Measurements from ENCODE around the gene C6orf58.
"Not testable (repeated sequence)": the region's sequence is repeated elsewhere in the genome, so short reads cannot be mapped to it uniquely, and the experiment has no call there.

The C6orf58 gene

DNA sequence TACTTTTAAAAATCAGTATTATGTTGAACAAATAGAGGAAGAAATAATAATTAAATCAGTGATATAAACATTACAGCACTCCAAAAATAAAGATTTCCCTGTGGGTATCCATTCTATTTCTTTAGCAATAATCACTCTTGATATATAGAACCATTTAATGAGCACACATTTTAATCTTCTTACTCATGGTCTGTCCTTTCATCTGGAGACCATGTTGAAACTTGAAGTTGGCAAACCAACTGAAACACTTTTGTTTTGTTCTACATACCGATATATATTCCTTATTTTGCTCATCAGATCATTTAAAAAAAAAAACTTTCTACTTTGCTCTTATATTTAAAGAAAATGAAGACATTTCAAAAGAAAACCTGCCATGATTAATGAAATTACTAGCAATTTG, 13.4 kb downstream of the C6orf58 start:
- H3K4me3 ChIP-seq (ENCODE audit: low read depth, low read length): no peak overlapping the region
- H3K36me3 ChIP-seq (ENCODE audit: insufficient read depth, low read length): no peaks in the 10 kb centered on the region

DNA sequence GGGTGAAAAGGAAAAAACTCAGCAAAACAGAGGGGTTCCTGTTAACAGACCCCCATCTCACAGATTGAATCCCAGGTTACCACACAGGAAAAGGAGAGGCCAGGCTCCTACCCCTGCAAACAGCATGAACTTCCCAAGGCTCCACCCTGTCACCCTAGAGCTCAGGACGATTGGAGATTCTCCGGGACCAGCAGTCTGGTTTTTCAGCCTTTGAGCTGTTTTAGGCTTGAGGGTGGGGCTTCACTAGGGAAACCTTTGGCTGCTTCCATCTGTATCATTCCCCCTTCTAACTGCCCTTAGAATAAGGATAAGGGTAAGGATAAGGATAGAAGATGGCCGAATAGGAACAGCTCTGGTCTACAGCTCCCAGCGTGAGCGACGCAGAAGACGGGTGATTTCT, 16.0 kb downstream of the C6orf58 start:
- Histone ChIP-seq H3K79me2 (ENCODE audit: control insufficient read depth, insufficient read depth, low read length, unreplicated experiment) (no peaks in the 10 kb centered on the region), H3K4me1 (ENCODE audit: control insufficient read depth, insufficient read depth, low read length, unreplicated experiment) (no peaks in the 10 kb centered on the region), H3K4me3 (ENCODE audit: low read depth, low read length) (no peak overlapping the region), H3K27me3 (ENCODE audit: insufficient read depth, low read length) (no peaks in the 10 kb centered on the region), H3K36me3 (ENCODE audit: insufficient read depth, low read length) (no peaks in the 10 kb centered on the region), H3K27ac (ENCODE audit: low read depth, low read length) (no peak overlapping the region), H2AFZ (ENCODE audit: low read length, unreplicated experiment) (no peak overlapping the region)

More for the DNA sequence above, 13.4 kb downstream of the C6orf58 start:
- Histone ChIP-seq H3K4me1 (ENCODE audit: control insufficient read depth, insufficient read depth, low read length, unreplicated experiment) (no peaks in the 10 kb centered on the region), H3K27me3 (ENCODE audit: insufficient read depth, low read length) (no peaks in the 10 kb centered on the region), H2AFZ (ENCODE audit: low read length, unreplicated experiment) (no peak overlapping the region), H3K79me2 (ENCODE audit: control insufficient read depth, insufficient read depth, low read length, unreplicated experiment) (no peaks in the 10 kb centered on the region), H3K27ac (ENCODE audit: low read depth, low read length) (no peak overlapping the region)

DNA sequence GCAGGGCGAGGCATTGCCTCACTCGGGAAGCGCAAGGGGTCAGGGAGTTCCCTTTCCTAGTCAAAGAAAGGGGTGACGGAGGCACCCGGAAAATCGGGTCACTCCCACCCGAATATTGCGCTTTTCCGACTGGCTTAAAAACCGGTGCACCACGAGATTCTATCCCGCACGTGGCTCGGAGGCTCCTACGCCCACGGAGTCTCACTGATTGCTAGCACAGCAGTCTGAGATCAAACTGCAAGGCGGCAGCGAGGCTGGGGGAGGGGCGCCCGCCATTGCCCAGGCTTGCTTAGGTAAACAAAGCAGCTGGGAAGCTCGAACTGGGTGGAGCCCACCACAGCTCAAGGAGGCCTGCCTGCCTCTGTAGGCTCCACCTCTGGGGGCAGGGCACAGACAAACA, 16.5 kb downstream of the C6orf58 start:
- not testable (repeated sequence) for H3K27ac ChIP-seq (ENCODE audit: low read depth, low read length); H2AFZ ChIP-seq (ENCODE audit: low read length, unreplicated experiment); H3K4me3 ChIP-seq (ENCODE audit: low read depth, low read length)

DNA sequence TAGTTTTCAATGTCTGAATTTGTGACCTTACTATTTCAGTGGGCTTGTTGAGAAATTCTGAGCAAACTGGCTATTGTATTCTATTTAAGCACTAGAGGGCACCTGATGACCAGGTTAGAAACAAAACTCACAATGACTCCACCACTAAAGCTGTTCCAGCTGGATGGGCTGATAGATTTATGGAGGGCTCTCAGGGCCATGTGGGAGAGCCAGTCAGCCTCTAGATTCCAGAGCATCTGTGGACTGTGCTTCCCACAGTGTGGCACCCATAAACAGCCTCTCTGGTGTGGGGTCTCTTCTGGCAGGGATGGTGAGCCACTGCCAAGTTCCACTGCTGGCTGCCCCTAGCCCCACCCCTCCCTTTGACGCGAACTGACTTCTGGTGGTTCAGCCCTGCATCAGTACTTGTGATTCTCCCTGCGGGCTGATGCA, 29.2 kb downstream of the C6orf58 start:
- Histone ChIP-seq H3K4me1 (ENCODE audit: control insufficient read depth, insufficient read depth, low read length, unreplicated experiment) (no peaks in the 10 kb centered on the region), H3K36me3 (ENCODE audit: insufficient read depth, low read length) (no peaks in the 10 kb centered on the region), H3K79me2 (ENCODE audit: control insufficient read depth, insufficient read depth, low read length, unreplicated experiment) (no peaks in the 10 kb centered on the region), H3K27ac (ENCODE audit: low read depth, low read length) (no peak overlapping the region), H3K4me3 (ENCODE audit: low read depth, low read length) (no peak overlapping the region), H3K27me3 (ENCODE audit: insufficient read depth, low read length) (no peaks in the 10 kb centered on the region), H2AFZ (ENCODE audit: low read length, unreplicated experiment) (no peak overlapping the region)

More for the DNA sequence above, 16.5 kb downstream of the C6orf58 start:
- not testable (repeated sequence) for H3K79me2 ChIP-seq (ENCODE audit: control insufficient read depth, insufficient read depth, low read length, unreplicated experiment); H3K36me3 ChIP-seq (ENCODE audit: insufficient read depth, low read length); H3K4me1 ChIP-seq (ENCODE audit: control insufficient read depth, insufficient read depth, low read length, unreplicated experiment); H3K27me3 ChIP-seq (ENCODE audit: insufficient read depth, low read length)

DNA sequence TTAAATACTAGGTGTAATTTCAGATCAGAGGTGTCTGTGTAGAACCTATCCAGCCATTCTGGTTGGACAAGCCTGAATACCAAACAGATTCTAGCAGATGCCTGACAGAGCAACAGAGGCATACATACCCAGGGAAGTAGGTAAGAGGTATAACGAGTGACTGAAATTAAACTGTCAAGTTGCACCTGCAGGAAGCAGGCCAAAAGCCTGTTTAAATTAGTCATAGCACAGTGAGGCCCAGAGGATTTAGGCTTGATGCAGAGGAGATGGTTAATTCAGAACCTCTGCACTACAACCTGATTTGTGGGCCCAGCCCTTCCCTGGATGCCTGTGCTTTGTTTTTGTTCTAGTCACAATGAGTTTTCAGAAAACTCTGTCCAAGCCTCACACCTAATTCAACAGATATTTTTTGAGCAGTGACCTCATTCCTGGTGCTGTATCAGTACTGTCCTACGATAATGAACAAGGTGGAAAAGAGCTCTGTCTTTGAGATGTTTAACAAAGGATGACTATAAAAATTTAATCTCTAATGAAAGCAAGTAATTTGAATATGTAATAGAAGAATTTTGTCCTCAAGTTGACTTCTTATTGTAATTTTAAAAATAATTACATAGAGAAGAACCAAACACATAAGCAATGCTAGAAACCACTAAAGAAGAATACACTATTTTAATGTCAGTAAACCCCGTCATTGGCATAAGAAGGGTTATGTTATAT, 31.7 kb downstream of the C6orf58 start:
- Histone ChIP-seq H3K79me2 (ENCODE audit: control insufficient read depth, insufficient read depth, low read length, unreplicated experiment) (no peaks in the 10 kb centered on the region), H2AFZ (ENCODE audit: low read length, unreplicated experiment) (no peak overlapping the region), H3K27me3 (ENCODE audit: insufficient read depth, low read length) (no peaks in the 10 kb centered on the region), H3K4me1 (ENCODE audit: control insufficient read depth, insufficient read depth, low read length, unreplicated experiment) (no peaks in the 10 kb centered on the region), H3K27ac (ENCODE audit: low read depth, low read length) (no peak overlapping the region), H3K4me3 (ENCODE audit: low read depth, low read length) (no peak overlapping the region), H3K36me3 (ENCODE audit: insufficient read depth, low read length) (no peaks in the 10 kb centered on the region)

DNA sequence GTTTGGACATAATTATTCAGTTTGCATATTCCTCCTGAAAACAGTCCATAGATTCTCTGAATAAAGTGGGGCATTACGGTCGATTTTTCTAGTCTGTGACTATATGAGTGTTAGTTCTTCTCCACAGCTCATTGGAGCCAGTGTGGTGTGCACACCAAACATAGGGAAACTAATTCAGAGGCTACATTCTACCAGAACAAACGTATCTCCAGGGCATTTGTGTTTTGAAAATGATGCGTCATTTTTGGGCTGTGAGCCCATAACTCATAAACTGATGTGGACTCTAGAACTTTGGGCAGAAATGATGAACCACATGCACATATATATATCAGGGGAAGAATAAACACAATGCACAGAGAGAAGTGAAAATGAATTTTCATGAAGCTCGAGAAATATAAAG, 41.8 kb downstream of the C6orf58 start:
- Histone ChIP-seq H2AFZ (ENCODE audit: low read length, unreplicated experiment) (no peak overlapping the region), H3K36me3 (ENCODE audit: insufficient read depth, low read length) (no peaks in the 10 kb centered on the region)

DNA sequence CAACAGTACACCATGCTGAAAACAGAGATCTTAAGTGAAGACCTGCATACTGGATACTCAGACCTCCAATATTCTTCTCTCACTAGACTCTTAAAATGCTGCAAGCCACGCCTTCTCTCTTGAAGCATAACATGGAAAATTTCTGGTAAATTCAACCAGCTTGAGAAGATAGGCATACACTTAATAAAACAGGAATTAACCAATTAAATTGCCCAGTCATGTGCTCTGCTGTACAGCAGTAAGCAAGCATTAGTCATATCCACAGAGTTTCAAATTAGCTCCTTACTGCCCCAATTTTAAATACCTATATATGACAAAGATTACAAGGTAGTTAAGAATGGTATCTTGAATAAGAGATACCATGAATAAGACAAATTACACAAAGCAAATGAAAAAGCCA, 53.8 kb downstream of the C6orf58 start:
- Histone ChIP-seq H2AFZ (ENCODE audit: low read length, unreplicated experiment) (peak overlapping the region; percentile 31), H3K36me3 (ENCODE audit: insufficient read depth, low read length) (no peaks in the 10 kb centered on the region), H3K4me1 (ENCODE audit: control insufficient read depth, insufficient read depth, low read length, unreplicated experiment) (no peaks in the 10 kb centered on the region), H3K79me2 (ENCODE audit: control insufficient read depth, insufficient read depth, low read length, unreplicated experiment) (no peaks in the 10 kb centered on the region), H3K27me3 (ENCODE audit: insufficient read depth, low read length) (no peaks in the 10 kb centered on the region), H3K4me3 (ENCODE audit: low read depth, low read length) (no peak overlapping the region), H3K27ac (ENCODE audit: low read depth, low read length) (no peak overlapping the region)

More for the DNA sequence above, 41.8 kb downstream of the C6orf58 start:
- no peaks in the 10 kb centered on the region for H3K27me3 ChIP-seq (ENCODE audit: insufficient read depth, low read length)
- no peaks in the 10 kb centered on the region for H3K4me1 ChIP-seq (ENCODE audit: control insufficient read depth, insufficient read depth, low read length, unreplicated experiment)
- H3K79me2 ChIP-seq (ENCODE audit: control insufficient read depth, insufficient read depth, low read length, unreplicated experiment): no peaks in the 10 kb centered on the region
- H3K4me3 ChIP-seq (ENCODE audit: low read depth, low read length): no peak overlapping the region
- H3K27ac ChIP-seq (ENCODE audit: low read depth, low read length): no peak overlapping the region

DNA sequence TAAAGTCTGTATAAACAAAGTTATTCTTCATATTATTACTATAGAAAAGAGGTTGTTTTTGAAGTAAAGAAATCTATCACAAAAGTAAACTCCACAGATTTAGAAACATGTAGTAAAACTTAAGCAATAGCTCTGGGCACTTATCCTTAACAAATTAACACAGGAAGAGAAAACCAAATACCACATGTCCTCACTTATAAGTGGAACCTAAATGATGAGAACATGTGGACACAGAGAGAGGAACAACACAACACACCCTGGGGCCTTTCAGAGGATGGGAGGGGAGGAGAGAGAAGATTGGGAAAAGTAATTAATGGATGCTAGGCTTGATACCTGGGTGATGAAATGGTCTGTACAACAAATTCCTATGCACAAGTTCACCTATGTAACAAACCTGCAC, 57.2 kb downstream of the C6orf58 start:
- Histone ChIP-seq H3K27me3 (ENCODE audit: insufficient read depth, low read length) (no peaks in the 10 kb centered on the region), H3K79me2 (ENCODE audit: control insufficient read depth, insufficient read depth, low read length, unreplicated experiment) (no peaks in the 10 kb centered on the region), H3K36me3 (ENCODE audit: insufficient read depth, low read length) (no peaks in the 10 kb centered on the region), H3K4me3 (ENCODE audit: low read depth, low read length) (no peak overlapping the region), H3K27ac (ENCODE audit: low read depth, low read length) (no peak overlapping the region), H2AFZ (ENCODE audit: low read length, unreplicated experiment) (no peak overlapping the region), H3K4me1 (ENCODE audit: control insufficient read depth, insufficient read depth, low read length, unreplicated experiment) (no peaks in the 10 kb centered on the region)

DNA sequence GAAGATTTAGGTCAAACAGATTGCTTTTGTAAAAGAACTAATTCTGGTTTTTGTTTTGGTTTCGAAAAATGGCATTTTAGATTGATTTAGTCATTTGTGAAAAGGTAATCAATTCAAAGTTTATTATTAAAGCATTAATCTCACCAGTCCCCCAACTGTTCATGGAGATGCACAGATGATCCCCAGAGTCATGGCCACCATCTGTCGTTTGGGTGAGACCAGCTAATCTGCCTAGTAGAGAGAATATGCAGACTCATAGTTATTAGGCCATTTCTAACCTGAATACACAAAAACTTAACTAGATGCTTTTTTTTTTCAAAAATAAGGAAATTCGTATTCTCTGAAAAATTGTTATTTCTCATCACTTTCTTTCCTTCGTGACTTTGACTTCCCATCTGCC, 58.1 kb downstream of the C6orf58 start:
- no peak overlapping the region for H3K4me3 ChIP-seq (ENCODE audit: low read depth, low read length)
- H2AFZ ChIP-seq (ENCODE audit: low read length, unreplicated experiment): no peak overlapping the region
- H3K79me2 ChIP-seq (ENCODE audit: control insufficient read depth, insufficient read depth, low read length, unreplicated experiment): no peaks in the 10 kb centered on the region
- H3K4me1 ChIP-seq (ENCODE audit: control insufficient read depth, insufficient read depth, low read length, unreplicated experiment): no peaks in the 10 kb centered on the region
- no peaks in the 10 kb centered on the region for H3K27me3 ChIP-seq (ENCODE audit: insufficient read depth, low read length)
- H3K27ac ChIP-seq (ENCODE audit: low read depth, low read length): no peak overlapping the region
- no peaks in the 10 kb centered on the region for H3K36me3 ChIP-seq (ENCODE audit: insufficient read depth, low read length)

DNA sequence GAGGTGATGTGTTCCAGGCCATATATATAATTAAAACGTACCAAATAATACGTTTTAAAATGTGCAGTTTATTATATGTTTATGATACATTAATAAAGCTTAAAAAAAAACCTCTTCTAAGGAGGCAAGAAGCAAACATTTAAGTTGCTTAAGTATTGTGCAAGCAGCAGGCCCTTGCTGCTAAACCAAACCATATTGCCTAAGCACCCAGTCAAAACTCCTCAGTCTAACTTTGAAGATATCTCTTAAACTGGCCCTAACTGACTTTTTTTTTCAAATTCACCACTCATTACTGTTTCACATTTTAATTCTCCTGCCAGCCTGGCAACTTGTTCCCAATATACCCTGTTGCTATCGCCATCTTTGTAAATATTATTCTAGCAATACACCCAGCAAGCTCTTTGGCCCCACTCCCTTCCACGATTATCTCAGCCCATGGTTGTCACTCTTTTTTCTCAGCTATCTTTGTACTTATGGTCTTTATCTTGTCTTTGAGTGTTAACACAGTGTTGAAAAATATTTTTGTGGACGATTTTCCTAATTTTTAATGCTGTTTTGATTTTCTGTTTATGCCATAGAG, 60.9 kb downstream of the C6orf58 start:
- no peaks in the 10 kb centered on the region for H3K36me3 ChIP-seq (ENCODE audit: insufficient read depth, low read length)
- no peak overlapping the region for H2AFZ ChIP-seq (ENCODE audit: low read length, unreplicated experiment)
- H3K27ac ChIP-seq (ENCODE audit: low read depth, low read length): no peak overlapping the region
- H3K27me3 ChIP-seq (ENCODE audit: insufficient read depth, low read length): no peaks in the 10 kb centered on the region
- no peak overlapping the region for H3K4me3 ChIP-seq (ENCODE audit: low read depth, low read length)
- no peaks in the 10 kb centered on the region for H3K79me2 ChIP-seq (ENCODE audit: control insufficient read depth, insufficient read depth, low read length, unreplicated experiment)
- H3K4me1 ChIP-seq (ENCODE audit: control insufficient read depth, insufficient read depth, low read length, unreplicated experiment): peaks cover 5% of the 10 kb centered on the region
